Measurements from ENCODE around the gene ABCC2. TPM values are rescaled to one million over a fixed set of nuclear protein-coding genes. Genes with fewer than 3 reads are reported as not detected.

The ABCC2 gene
- total and polyA plus RNA-seq, 9 of the 15 experiments (the other 6 are each of a cell fraction or from before 2014, with no cell fraction given): 0.03 to 0.18 (median 0.10) TPM; not detected in 1

- CTCF ChIA-PET (ENCODE audit: low intra/inter-chr PET ratio): no interaction called here
- no TSS peak for BruUV-seq (replicated peaks)
- no peak for ATAC-seq
- Histone ChIP-seq H3K36me3 (ENCODE audit: control insufficient read depth, insufficient read depth, low read length) (no peaks in the 10 kb centered on the region), H3K4me2 (ENCODE audit: insufficient read depth, low read length) (no peak overlapping the region), H3K27me3 (ENCODE audit: control insufficient read depth in 2 of 2, insufficient read depth in 2 of 2, low read length in 2 of 2) (peaks cover 6 to 28% of the 10 kb centered on the region in 2 experiments; a peak in 3 of 5 replicates), H3K4me3 (no peak overlapping the region), H3K4me1 (replicated peaks in 1 of 2; ENCODE audit: control insufficient read depth in 2 of 2, insufficient read depth in 2 of 2, low read length in 2 of 2) (no peaks in the 10 kb centered on the region), H2AFZ (ENCODE audit: low read depth, low read length) (no peak overlapping the region), H3K79me2 (ENCODE audit: control insufficient read depth, insufficient read depth, low read length) (no peaks in the 10 kb centered on the region), H3K27ac (ENCODE audit: extremely low read depth, low read depth, low read length) (no peak overlapping the region), H4K20me1 (replicated peaks; ENCODE audit: control insufficient read depth, insufficient read depth, low read length) (no peaks in the 10 kb centered on the region), H3K9me1 (ENCODE audit: control insufficient read depth, insufficient read depth, low read length) (no peaks in the 10 kb centered on the region), H3K9me3 (replicated peaks; ENCODE audit: control insufficient read depth, insufficient read depth, low read depth, low read length) (no peaks in the 10 kb centered on the region), H3K9ac (ENCODE audit: insufficient read depth in 1 of 2, low read depth in 2 of 2, low read length in 2 of 2) (no peak overlapping the region)
- 4% methylated on average over 11 of the region's 11 CpGs for WGBS (ENCODE audit: insufficient coverage, low coverage, missing lambda C conversion rate)
- in situ Hi-C loops (cut with MboI) (no loop called here), intact Hi-C loops (cut with micrococcal nuclease) (no loop called here)
- POLR2A ChIA-PET: interaction anchor here (0.7 to 1.5 kb wide), 4 partner anchors 10 to 669 kb away, joined by 3 to 4 read pairs (median 3); no protein-coding TSS in a partner anchor
- no peak for FAIRE-seq
- DNase-seq (ENCODE audit: extremely low read depth in 1 of 4, low spot score in 3 of 4): no peak
- TF ChIP-seq MBD2 (IDR thresholded peaks at IDR 0.05; ENCODE audit: borderline replicate concordance, low read depth): no peak
- TF ChIP-seq BRCA1 (IDR thresholded peaks at IDR 0.05): no peak
- no peak for TF ChIP-seq BRCA1 (CRISPR knock-in tag; IDR thresholded peaks at IDR 0.05)
- TF ChIP-seq MBD1 (CRISPR knock-in tag; IDR thresholded peaks at IDR 0.05): no peak
- TF ChIP-seq FOXP4 (CRISPR knock-in tag; IDR thresholded peaks at IDR 0.05; ENCODE audit: borderline replicate concordance): no peak
- TF ChIP-seq ZNF146 (CRISPR knock-in tag; IDR thresholded peaks at IDR 0.05; ENCODE audit: unreplicated experiment): no peak
- TF ChIP-seq ZNF444 (CRISPR knock-in tag; IDR thresholded peaks at IDR 0.05): no peak
- no peak for TF ChIP-seq LCOR (CRISPR knock-in tag; IDR thresholded peaks at IDR 0.05)
- TF ChIP-seq E2F1 (CRISPR knock-in tag; IDR thresholded peaks at IDR 0.05): no peak
- no peak for TF ChIP-seq PKNOX1 (IDR thresholded peaks at IDR 0.05)
- TF ChIP-seq BCOR (IDR thresholded peaks at IDR 0.05): no peak
- TF ChIP-seq ATF2 (CRISPR knock-in tag; IDR thresholded peaks at IDR 0.05): no peak
- TF ChIP-seq DNMT1 (IDR thresholded peaks at IDR 0.05): no peak
Measured at GRCh38 chr10:99850021-99850766, 67.8 kb downstream of the ABCC2 start.
